Lung (tissue), 12 donors: ENCODE data around the gene PFDN2. TPM values are rescaled to one million over a fixed set of nuclear protein-coding genes. Genes with fewer than 3 reads are reported as not detected.

Experiments used
- ATAC-seq: fragments of 200-7000 bp; cut with Tn5 transposase; one replicate; pipeline ENCODE4 v1.9.1; 2020; ENCODE audit warnings: moderate number of reproducible peaks; ENCODE audit not compliant: insufficient read depth, low FRiP score
- DNase-seq, 3 donors: peaks; one replicate each; pipeline ENCODE4 v3.0.0-alpha.2; 2013 to 2017
- H3K27ac ChIP-seq, 2 donors: one replicate each; pipeline ENCODE4 v1.5.1; 2013; ENCODE audit warnings: mild to moderate bottlenecking in 2 of 2, moderate library complexity in 2 of 2, control low read depth in 1 of 2, inconsistent platforms in 1 of 2, low read depth in 1 of 2, low read length in 1 of 2
- H3K27me3 ChIP-seq, 3 donors: one replicate each; pipeline ENCODE4 v1.5.1; 2013; ENCODE audit warnings: low read length in 2 of 3; ENCODE audit not compliant: control insufficient read depth in 3 of 3, insufficient read depth in 3 of 3
- H3K36me3 ChIP-seq, 4 donors: one replicate each; pipeline ENCODE4 v1.5.1; 2013; ENCODE audit warnings: low read length in 4 of 4, mild to moderate bottlenecking in 1 of 4, moderate library complexity in 1 of 4; ENCODE audit not compliant: control insufficient read depth in 4 of 4, insufficient read depth in 4 of 4
- H3K4me1 ChIP-seq, 5 donors: one replicate each; pipeline ENCODE4 v1.5.1; 2013; ENCODE audit warnings: low read length in 5 of 5, mild to moderate bottlenecking in 2 of 5, moderate library complexity in 1 of 5; ENCODE audit not compliant: control insufficient read depth in 5 of 5, insufficient read depth in 5 of 5
- H3K4me3 ChIP-seq: one replicate; pipeline ENCODE4 v1.5.1; 2013; ENCODE audit warnings: mild to moderate bottlenecking, control low read depth, moderate library complexity
- H3K9ac ChIP-seq, 2 donors: one replicate each; pipeline ENCODE4 v1.5.1; 2013; ENCODE audit warnings: low read length in 2 of 2, control low read depth in 1 of 2; ENCODE audit not compliant: insufficient read depth in 1 of 2
- H3K9me3 ChIP-seq, 4 donors: one replicate each; pipeline ENCODE4 v1.5.1; 2013; ENCODE audit warnings: low read length in 3 of 4, mild to moderate bottlenecking in 1 of 4, moderate library complexity in 1 of 4; ENCODE audit not compliant: control insufficient read depth in 4 of 4, insufficient read depth in 3 of 4
- CTCF ChIP-seq: IDR thresholded peaks from 2 replicates; pipeline ENCODE4 v1.5.1; 2012; ENCODE audit warnings: mild to moderate bottlenecking; ENCODE audit errors: control extremely low read depth, extremely low read depth
- WGBS, 2 donors: extraction: QIAGEN DNeasy Blood & Tissue Kit; methylation state at CpG; one replicate each; pipeline ENCODE4 v1.1.7; 2013; 5-methylcytosine and 5-hydroxymethylcytosine counted together
- polyA plus RNA-seq, 2 donors: library from polyadenylated mRNA; stranded (reverse); fragments of 200-250 nt; gene quantifications; one replicate each; pipeline ENCODE4 v1.2.1, GENCODE V29; 2013
- total RNA-seq, 2 donors: library from RNA; depleted of rRNA in 1 of 2; stranded (reverse); fragments of >200 nt in 1 of 2; gene quantifications; one replicate each; pipeline ENCODE4 v1.2.1, GENCODE V29; 2014 to 2021
- donor health status: control.
- donor health status: control.
- donor health status: Bipolar disorder and iron deficiency.
- donor health status: healthy.
- donor health status: DM: yes; HTN: yes; CAD: no.

Gene PFDN2
- total and polyA plus RNA-seq, 4 donors: 21.5 to 324 (median 93.5) TPM

GRCh38 chr1:161095230-161095629 is 22.6 kb downstream of the PFDN2 start:
- Histone ChIP-seq H3K27me3 (no peaks in the 10 kb centered on the region), H3K27ac (no peak overlapping the region), H3K36me3 (peaks cover 3 to 5% (median 4%) of the 10 kb centered on the region in 4 donors), H3K4me1 (peaks cover under 1 to 26% (median 4%) of the 10 kb centered on the region in 5 donors), H3K9ac (no peak overlapping the region), H3K4me3 (no peak overlapping the region), H3K9me3 (no peaks in the 10 kb centered on the region)
- no peak for DNase-seq
- 96 to 97% methylated on average over 6 of the region's 6 CpGs for WGBS, 2 donors
- no peak for TF ChIP-seq CTCF
- ATAC-seq: no peak

DNA sequence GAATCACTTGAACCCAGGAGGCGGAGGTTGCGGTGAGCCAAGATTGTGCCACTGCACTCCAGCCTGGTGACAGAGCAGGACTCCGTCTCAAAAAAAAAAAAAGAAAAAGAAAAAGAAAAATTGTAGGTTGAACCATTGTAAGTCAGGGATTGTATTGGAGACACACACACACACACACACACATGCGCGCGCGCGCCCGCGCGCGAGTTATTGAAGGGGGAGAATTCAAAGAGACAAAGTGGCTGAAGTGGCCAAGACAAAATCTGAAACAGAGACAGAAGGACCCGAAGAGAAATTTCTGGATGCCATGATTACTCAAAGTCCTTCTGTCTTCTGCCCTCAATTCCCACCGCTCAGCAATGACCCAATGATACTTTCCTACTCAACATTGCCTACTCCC is 23.4 kb downstream of the PFDN2 start:
- H3K27ac ChIP-seq: no peak overlapping the region
- H3K4me3 ChIP-seq: no peak overlapping the region
- peaks cover 2 to 26% (median 6%) of the 10 kb centered on the region in 5 donors for H3K4me1 ChIP-seq
- H3K9ac ChIP-seq: no peak overlapping the region
- H3K9me3 ChIP-seq: no peaks in the 10 kb centered on the region
- ATAC-seq: no peak
- 94 to 98% methylated on average over 13 to 14 of the region's 14 CpGs for WGBS, 2 donors
- H3K27me3 ChIP-seq: no peaks in the 10 kb centered on the region
- TF ChIP-seq CTCF: no peak
- no peak for DNase-seq
- no peaks in the 10 kb centered on the region for H3K36me3 ChIP-seq

- Histone ChIP-seq H3K27ac (no peak overlapping the region), H3K9me3 (no peaks in the 10 kb centered on the region), H3K36me3 (no peaks in the 10 kb centered on the region), H3K4me1 (peaks cover 0 to 15% (median 6%) of the 10 kb centered on the region in 5 donors), H3K4me3 (no peak overlapping the region), H3K9ac (no peak overlapping the region), H3K27me3 (no peaks in the 10 kb centered on the region)
- DNase-seq: no peak
- no peak for ATAC-seq
- whole genome bisulfite sequencing, 2 donors: 63 to 76% methylated on average over 3 of the region's 3 CpGs
- no peak for TF ChIP-seq CTCF
These were observed 25.2 kb downstream of the PFDN2 start for GRCh38 chr1:161092621-161093028.
